GM18499 (cell line): ENCODE data around the gene KMT2C.
"Not testable (repeated sequence)": the region's sequence is repeated elsewhere in the genome, so short reads cannot be mapped to it uniquely, and the experiment has no call there.

Experiments
- ATAC-seq: cut with Tn5 transposase; IDR thresholded peaks from one replicate; pipeline ENCODE4 v1.9.1; 2021; ENCODE audit warnings: moderate number of reproducible peaks; ENCODE audit not compliant: insufficient read depth, unreplicated experiment

Gene KMT2C

DNA sequence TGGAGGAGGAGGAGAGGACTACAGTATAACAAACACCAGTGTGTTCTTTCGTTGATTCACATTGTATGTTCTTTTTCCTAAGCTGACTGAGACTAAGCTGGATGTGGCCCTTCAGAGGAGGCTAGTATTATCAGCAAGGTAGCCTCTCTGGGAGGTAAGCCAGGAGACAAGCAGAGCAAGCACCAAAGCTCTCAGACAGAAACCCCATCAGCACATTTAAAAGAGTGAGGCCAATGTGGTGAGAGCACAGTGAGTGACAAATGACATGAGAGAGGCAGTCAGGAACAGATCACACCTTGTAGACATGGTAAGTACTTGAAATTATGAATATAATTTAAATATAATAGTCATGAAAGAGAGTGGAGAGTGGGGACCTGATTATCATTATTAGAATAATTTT is 107.6 kb downstream of the KMT2C start:
- no peak for ATAC-seq

DNA sequence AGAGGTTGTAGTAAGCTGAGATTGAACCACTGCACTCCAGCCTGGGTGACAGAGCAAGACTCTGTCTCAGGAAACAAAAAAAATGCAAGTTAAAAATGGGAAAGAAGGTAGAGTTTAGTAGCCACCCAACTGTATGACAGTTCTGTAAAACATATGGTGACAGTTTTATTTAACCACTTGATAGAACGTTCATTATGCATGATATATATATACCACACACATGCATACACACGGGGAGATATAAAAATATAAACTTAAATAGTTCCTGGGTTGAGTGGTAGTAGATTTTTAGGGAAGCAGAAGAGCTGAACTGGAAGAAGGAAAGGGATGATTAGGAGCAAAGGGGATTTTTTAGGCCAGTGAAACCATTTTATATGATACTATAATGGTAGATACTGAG is 120.0 kb downstream of the KMT2C start:
- no peak for ATAC-seq

DNA sequence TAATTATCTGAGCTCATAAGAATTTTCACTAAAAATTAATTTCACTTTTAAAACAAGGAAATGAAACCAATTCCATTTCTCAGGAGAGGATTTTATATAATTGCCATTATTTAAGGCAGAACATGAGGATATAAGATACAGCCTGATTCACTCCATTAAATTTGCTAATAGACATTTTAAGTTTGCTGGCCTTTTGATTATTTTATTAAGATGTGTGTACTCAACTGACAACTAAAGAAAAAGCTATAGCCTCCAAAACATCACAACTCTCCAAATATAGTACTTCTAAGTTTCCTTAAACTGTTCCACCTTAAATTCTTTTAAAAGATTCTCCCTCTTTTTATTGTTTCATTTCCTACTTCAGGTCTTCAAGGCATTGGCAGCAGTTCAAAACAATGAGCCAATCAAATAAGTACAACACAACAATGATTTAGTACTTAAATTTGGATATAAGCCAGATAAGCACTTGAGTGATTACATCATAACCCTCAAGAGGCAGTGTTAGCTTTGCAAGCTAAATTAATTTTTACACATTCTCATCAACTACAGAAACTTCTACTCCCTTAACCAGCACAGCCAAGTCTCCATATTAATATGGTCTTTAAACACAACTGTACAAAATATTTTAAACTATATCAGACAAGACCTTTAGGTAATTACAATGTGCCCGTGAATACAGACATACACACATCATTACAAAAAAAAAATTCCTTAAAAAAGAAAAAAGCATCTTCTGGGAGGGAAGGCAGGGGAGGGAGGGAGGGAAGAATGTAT is 121.8 kb downstream of the KMT2C start:
- no peak for ATAC-seq

DNA sequence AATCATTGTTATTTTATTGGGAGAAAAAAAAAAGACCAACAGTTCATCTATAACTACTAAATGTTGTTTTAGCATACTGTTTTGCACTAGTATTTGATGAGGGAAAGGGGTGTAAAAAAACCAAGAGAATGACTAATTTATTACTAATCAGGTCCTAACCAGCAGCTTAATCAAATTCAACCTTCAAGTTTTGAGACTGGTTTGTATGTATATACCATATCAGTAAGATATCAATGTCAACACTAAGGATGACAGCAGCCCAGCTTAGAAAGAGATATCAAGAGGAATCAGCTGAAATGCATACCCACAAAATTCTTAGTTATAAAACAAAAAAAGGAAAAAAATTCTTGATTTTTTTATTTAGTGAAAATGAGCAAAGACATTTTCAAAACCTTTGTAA is 122.6 kb downstream of the KMT2C start:
- ATAC-seq: no peak

DNA sequence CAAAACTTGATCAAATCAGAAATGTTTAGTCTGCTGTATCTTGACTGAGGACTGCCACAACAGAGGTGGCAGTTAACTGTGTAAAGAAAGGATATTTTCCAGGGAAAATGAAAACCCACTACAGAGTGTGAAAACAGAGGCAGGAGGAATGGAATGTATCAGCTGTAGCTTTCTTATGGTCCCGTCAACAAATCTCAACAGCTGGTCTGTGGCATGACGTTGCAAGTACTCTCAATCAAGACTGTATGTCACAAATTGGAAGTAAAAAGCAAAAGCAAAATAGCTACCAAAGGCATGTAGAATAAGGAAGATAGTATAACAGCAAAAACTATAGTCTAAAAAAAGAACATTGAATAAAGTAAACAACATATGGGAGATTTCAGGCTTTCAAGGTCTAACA is 123.5 kb downstream of the KMT2C start:
- no peak for ATAC-seq

DNA sequence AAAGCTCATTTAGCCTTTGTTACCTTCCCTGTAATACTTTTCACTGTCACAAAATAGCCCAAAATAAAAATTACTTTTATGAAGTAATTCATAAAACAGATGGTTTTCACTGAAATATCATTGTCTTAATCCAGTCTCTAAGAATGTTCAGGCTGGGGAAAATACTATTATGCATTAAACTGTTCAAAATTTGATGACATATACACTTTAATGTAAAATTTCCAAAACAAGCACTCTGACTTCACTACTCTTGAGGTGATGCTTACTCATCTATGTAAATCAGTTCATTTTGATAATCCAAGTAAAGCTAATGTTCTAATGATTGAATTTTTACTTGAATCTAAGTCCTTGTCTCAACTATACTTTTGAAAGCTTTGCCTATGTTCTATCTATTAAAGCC is 127.9 kb downstream of the KMT2C start:
- ATAC-seq: no peak

DNA sequence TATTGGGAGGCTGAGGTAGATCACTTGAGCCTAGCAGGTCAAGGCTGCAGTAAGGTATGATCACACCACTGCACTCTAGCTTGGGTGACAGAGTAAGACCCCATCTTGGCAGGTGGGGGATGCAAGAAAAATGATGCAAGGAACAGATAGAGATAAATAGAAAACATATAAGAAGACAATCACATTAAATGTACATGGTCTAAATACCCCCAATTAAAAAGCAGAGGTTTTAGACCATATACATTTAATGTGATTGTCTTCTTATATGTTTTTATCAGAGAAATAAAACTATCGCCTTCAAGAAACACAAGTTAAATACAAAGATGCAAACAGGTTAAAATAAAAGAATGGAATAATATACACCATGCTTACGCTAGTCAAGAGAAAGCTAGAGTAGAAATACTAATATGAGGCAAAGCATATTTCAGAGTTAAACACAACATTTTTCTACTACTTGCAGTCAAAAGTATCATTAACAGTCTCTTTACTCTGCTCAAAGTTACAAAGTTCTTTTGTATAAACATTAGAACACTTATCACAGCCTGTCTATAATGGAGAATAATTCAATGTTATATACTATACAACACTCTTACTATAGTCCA is 136.2 kb downstream of the KMT2C start:
- ATAC-seq: not testable (repeated sequence)

DNA sequence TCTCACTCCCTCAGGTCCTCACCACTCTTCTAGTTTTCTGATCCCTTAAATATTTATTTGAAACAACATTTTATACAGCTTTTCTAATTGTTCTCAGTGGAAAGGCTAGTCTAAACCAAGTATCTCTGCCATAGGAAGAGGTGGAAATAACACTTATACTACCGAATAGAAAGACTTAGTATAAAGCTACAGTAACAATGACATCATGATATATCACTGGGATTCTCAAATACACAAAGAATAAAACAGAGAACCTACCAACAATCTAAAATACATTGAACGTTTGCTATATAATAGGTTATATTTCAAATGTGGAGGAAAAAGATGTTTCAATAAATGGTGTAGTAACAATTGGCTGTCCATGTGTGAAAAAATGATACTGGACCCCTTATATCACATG is 142.9 kb downstream of the KMT2C start:
- ATAC-seq: no peak

DNA sequence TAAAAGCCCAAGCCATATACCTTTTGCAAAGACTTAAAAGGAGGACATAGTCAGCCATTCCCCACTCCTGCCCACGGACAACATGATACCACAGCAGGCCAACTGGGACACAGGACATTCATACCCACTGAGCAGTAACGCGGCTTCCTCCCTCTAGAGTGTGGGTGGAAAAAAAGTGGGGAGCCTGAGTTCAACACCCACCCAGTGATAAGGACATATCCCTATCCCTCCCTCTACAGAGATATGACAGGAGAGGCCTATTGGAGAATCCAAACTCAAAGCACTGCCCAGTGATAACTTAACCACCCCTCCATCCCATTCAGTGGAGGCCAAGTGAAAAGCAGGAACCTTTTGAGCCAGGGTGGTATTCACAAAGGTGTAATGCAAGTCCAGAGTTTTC is 148.8 kb downstream of the KMT2C start:
- not testable (repeated sequence) for ATAC-seq

DNA sequence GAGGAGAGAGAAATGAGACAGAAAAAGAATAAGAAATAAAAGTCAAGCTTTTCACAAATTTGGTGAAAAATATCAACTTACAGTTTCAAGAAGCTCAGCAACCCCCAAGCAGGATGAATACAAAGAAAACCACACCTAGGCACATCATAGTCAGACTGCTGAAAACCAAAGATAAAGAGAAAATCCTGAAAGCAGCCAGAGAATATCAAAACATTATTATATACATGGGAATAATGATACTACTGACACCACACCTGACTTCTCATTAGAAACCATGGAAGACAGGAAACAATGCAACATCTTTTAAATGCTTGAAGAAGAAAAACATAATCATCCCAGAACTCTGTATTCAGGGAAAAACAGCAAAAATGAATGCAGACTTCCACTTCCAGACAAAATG is 149.6 kb downstream of the KMT2C start:
- not testable (repeated sequence) for ATAC-seq

DNA sequence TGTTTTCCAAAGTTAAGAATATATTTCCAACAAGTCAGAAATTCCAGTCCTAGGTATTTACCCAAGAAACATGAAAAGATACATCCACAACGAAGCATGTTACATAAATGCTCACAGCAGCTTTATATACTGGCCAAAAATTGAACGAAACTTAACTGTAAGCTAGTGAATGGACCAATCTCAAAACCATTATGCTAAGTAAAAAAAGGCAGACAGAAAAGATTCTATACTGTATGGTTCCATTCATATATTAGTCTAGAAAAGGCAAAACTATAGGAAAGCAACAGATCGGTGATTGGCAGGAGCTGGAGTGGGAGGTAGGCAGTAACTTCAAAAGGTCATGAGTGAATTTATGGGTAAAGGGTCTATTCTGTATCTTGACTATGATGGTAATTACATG is 150.8 kb downstream of the KMT2C start:
- ATAC-seq: not testable (repeated sequence)

DNA sequence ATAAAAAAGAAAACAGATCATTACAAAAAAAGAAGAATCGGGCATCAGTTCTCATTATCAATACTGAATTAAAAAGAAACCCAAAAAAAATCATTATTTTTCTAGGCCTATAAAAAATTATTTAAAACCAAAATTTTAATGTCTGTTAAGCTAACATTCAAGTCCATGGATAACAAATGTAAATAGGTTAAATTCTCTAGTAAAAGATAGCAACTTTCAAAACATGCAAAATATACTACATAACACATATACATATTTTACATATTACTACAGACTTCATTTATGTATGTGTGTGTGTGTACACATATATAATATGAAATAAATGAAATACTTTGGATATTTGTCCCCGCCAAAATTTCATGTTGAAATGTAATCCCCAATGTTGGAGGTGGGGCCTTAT is 158.1 kb downstream of the KMT2C start:
- not testable (repeated sequence) for ATAC-seq

DNA sequence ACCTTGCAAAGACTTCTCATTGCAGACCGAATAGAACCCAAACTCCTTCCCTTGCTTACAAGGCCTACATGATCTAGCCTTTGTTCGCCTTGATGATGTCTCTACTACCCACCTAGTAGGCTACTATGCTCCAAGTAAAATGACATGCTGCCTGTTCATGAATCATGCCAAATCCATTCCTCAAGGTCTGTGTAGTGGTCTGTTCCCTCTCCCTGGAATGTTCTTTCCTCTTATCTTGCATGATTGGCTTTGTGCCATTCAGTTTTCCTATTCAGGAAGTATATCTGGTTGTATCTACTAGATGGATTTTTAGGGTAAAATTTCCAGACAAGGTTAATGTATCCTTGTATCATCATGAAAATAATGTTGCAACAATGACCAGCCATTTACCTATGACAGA is 165.4 kb downstream of the KMT2C start:
- ATAC-seq: not testable (repeated sequence)

DNA sequence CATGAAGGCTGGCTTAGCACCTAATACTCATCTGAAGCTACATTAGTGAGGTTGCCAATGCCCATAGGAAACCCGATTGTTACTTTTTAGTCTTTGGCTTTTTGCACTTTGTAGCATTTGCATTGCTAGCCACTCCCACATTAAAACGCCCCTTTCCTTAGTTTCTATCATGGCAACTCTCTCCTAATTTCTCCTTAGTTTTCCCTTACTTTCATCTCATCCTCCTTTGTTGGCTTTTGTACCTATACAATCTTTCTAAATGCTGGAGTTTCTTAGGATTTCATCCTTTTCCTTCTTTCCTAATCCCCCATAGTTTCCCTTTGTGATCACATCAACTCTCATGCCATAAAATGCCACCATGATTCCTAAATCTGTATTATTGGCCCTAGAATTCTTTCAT is 168.9 kb downstream of the KMT2C start:
- not testable (repeated sequence) for ATAC-seq

DNA sequence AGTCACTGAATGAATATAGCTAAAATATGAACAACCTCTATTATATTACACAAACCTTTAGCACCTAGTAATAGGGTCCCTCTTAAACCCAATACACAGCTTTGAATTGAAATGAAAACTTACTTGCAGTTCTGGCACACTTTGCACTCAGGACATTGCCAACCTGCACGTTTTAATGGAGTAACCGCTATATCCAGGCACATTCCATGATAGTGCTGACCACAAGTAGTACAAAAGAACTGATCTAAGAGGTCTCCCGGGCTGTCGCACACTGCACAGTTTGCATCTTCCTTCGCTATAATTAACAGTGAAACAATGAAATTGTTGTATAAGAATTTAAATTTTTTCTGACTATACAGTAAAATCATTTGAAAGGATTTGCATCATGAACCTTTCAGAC is 170.9 kb downstream of the KMT2C start:
- not testable (repeated sequence) for ATAC-seq

DNA sequence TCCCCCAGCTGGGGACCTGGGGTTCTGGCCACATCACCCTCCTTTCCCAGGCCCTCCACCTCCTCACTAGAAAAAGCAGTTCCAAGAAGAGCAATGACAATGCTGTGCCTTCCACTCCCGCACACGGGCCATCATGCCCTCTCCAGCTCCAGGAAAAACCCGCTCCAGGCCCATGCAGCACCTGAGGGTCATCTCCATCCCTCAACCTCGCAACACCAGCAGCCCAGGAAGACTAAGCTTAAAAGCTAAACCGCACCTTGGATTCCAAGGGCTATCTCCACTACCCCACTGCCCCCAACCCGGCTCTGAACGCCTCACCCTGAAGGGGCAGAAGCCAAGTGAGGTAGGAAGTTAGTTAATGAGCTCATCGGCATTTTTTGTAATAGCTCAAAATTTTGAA is 173.7 kb downstream of the KMT2C start:
- ATAC-seq: not testable (repeated sequence)

DNA sequence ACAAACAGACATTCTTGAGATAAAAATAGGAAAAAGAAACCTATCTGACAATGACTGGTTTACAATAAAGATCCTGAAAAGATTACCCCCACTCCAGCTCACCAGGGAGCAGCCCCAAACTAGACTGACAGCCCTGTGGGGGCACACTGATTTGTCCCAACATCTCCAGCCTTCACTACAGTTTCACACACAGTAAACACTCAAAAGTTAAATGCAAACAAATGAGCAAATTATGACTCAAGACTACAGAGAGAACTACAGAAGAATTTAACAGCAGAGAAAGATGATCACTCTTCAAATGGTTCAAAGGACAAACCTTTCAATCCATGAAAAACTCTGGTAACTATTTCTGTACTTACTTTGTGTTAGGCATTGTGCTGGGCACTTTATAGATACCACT is 176.2 kb downstream of the KMT2C start:
- ATAC-seq: not testable (repeated sequence)

DNA sequence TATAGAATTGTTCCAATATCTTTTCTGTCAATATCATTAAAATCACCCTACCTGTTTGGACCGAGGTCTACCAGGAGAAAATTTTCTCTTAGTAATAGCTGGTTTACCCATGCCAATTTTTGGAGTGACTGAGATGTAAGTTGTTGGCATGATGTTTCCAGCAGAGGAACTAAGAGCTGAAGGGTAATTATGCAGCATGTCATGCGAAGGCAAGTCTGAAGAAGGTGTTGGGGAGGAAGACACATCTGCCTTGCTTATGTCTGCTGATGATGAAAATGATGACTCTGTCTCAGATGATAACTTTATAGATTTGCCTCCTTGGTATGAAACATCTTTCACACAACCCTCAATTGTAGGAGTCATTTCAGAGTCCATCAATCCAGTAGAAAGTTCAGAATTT is 188.0 kb downstream of the KMT2C start:
- ATAC-seq: not testable (repeated sequence)

DNA sequence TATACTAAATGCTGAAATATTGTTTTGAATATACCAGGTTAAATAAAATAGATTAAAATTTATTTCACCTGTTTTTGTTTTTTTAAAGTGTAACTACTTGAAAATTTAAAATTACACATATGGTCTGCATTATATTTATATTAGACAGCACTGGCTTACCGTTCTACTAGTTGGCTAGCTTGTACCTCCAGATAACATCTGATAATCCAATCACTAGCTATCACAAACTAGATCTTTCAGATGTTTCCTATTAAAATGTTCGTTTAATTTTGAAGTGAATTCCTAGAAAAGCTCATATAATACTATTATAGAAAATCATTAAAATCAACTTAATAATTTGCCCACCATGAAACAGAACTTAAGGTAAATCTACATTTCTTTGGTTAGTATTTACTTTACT is 190.4 kb downstream of the KMT2C start:
- ATAC-seq: not testable (repeated sequence)

DNA sequence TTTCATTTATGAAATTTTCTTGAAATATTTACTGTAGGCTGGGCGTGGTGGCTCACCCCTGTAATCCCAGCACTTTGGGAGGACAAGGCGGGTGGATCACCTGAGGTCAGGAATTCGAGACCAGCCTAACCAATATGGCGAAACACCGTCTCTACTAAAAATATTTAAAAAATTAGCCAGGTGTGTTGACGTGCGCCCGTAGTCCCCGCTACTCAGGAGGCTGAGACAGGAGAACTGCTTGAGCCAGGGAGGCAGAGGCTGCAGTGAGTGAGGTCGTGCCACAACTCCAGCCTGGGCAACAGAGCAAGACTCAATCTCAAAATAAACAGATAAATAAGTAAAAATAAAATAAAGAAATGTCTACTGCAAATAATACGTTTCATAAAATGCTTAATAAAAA is 192.3 kb downstream of the KMT2C start:
- not testable (repeated sequence) for ATAC-seq

DNA sequence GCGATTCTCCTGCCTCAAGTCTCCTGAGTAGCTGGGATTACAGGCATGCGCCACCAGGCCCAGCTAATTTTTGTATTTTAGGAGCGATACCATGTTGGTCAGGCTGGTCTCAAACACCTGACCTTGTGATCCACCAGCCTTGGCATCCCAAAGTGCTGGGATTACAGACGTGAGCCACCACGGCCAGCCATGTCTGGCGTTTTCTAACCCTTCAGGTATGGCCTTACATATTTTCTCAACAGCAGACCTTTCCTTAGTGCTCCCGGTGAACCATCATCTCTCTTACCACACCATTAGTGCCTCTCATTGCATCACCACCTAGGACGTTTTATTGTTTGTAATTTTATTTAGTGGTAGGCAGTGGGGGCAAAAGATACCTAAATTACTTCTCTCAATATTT is 194.5 kb downstream of the KMT2C start:
- ATAC-seq: not testable (repeated sequence)

DNA sequence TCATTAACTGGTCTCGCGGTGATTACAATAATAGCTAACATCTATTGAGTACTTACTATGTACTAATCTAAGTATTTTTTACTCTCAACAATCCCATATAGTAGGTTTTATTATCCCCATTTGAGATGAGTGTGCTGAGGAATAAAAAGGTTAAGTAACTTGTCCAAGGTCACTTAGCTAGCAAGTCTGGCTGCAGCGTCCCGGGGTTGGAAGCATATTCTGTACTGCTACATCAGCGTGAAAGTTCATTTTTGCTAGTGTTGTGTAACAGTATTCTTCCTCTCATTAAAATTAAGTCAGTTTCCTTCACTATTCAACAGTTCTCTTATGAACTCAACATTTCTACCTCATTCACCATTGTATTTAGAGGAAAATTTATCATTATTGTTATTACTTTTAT is 199.5 kb downstream of the KMT2C start:
- ATAC-seq: not testable (repeated sequence)
